ENCODE data around the gene MITF. TPM values are rescaled to one million over a fixed set of nuclear protein-coding genes. Genes with fewer than 3 reads are reported as not detected.

MITF gene
- total and polyA plus RNA-seq, 8 donors: 1.8 to 9.7 (median 5.5) TPM

GRCh38 chr3:69866988-69867720 is 127.9 kb downstream of the MITF start:
- peak in 3 of 4 donors; percentile 36 to 71 (median 50) for ATAC-seq
- peak overlapping the region in 2 of 4 donors; percentile 32 to 42 for H3K4me3 ChIP-seq
- WGBS, 2 donors: 10 to 24% methylated on average over 2 of the region's 2 CpGs
- H3K9me3 ChIP-seq: no peaks in the 10 kb centered on the region
- peak overlapping the region in 2 of 4 donors; percentile 79 to 85 for H3K27ac ChIP-seq
- intact Hi-C loops (cut with DNase I): no loop called here
- TF ChIP-seq, protein P1, sequence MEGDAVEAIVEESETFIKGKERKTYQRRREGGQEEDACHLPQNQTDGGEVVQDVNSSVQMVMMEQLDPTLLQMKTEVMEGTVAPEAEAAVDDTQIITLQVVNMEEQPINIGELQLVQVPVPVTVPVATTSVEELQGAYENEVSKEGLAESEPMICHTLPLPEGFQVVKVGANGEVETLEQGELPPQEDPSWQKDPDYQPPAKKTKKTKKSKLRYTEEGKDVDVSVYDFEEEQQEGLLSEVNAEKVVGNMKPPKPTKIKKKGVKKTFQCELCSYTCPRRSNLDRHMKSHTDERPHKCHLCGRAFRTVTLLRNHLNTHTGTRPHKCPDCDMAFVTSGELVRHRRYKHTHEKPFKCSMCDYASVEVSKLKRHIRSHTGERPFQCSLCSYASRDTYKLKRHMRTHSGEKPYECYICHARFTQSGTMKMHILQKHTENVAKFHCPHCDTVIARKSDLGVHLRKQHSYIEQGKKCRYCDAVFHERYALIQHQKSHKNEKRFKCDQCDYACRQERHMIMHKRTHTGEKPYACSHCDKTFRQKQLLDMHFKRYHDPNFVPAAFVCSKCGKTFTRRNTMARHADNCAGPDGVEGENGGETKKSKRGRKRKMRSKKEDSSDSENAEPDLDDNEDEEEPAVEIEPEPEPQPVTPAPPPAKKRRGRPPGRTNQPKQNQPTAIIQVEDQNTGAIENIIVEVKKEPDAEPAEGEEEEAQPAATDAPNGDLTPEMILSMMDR (IDR thresholded peaks at IDR 0.05): no peak
- H3K36me3 ChIP-seq: no peaks in the 10 kb centered on the region
- DNase-seq: no peak
- no peaks in the 10 kb centered on the region for H3K27me3 ChIP-seq
- FAIRE-seq: peak; percentile 91
- peaks cover 0 to 15% (median 13%) of the 10 kb centered on the region in 3 donors for H3K4me1 ChIP-seq

- no peak overlapping the region for H3K4me3 ChIP-seq
- ATAC-seq (no peak), DNase-seq (no peak), FAIRE-seq (no peak)
- TF ChIP-seq, protein P1 (IDR thresholded peaks at IDR 0.05): no peak
- H3K9me3 ChIP-seq: no peaks in the 10 kb centered on the region
- H3K36me3 ChIP-seq: no peaks in the 10 kb centered on the region
- intact Hi-C loops (cut with DNase I): no loop called here
- H3K27me3 ChIP-seq: no peaks in the 10 kb centered on the region
- WGBS, 2 donors: 47 to 55% methylated on average over 2 of the region's 2 CpGs
- no peak overlapping the region for H3K27ac ChIP-seq
- peaks cover 0 to 15% (median 13%) of the 10 kb centered on the region in 3 donors for H3K4me1 ChIP-seq
Observed at GRCh38 chr3:69867941-69868505, 128.8 kb downstream of the MITF start.

GRCh38 chr3:69868841-69869420 is 129.7 kb downstream of the MITF start:
- Histone ChIP-seq H3K36me3 (no peaks in the 10 kb centered on the region), H3K4me3 (no peak overlapping the region), H3K4me1 (peaks cover 0 to 15% (median 13%) of the 10 kb centered on the region in 3 donors), H3K27ac (no peak overlapping the region), H3K27me3 (no peaks in the 10 kb centered on the region), H3K9me3 (no peaks in the 10 kb centered on the region)
- ATAC-seq (no peak), DNase-seq (no peak), FAIRE-seq (no peak)
- 95 to 96% methylated on average over 3 of the region's 3 CpGs for WGBS, 2 donors
- TF ChIP-seq, protein P1 (IDR thresholded peaks at IDR 0.05): no peak
- intact Hi-C loops (cut with DNase I): no loop called here

DNA sequence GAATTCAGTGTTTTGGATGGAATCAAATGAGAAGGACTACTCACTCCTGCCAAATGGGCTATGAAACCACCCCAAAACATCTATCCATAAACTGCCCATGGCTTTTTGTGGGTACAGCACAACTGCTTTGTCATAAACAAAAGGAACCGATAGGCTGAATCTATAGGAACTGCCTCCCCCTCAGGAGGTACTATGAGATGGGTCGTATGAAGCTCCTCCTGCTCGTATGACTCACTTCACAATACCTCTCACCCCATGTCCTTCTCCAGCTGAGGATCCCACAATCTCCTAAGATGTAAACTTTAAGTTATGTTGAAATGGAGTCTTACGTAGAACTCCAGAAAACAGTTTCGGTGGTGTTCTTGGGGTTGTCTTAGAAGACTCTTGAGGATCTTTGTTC is 130.4 kb downstream of the MITF start:
- WGBS, 2 donors: 97 to 98% methylated on average over 5 of the region's 5 CpGs
- no peaks in the 10 kb centered on the region for H3K9me3 ChIP-seq
- intact Hi-C loops (cut with DNase I): no loop called here
- no peak for ATAC-seq
- TF ChIP-seq, protein P1 (IDR thresholded peaks at IDR 0.05): no peak
- no peaks in the 10 kb centered on the region for H3K36me3 ChIP-seq
- H3K4me3 ChIP-seq: no peak overlapping the region
- no peak for FAIRE-seq
- H3K4me1 ChIP-seq: peaks cover 0 to 15% (median 13%) of the 10 kb centered on the region in 3 donors
- H3K27ac ChIP-seq: no peak overlapping the region
- no peaks in the 10 kb centered on the region for H3K27me3 ChIP-seq
- no peak for DNase-seq
